ENCODE data around the gene FTL.

Gene FTL

DNA sequence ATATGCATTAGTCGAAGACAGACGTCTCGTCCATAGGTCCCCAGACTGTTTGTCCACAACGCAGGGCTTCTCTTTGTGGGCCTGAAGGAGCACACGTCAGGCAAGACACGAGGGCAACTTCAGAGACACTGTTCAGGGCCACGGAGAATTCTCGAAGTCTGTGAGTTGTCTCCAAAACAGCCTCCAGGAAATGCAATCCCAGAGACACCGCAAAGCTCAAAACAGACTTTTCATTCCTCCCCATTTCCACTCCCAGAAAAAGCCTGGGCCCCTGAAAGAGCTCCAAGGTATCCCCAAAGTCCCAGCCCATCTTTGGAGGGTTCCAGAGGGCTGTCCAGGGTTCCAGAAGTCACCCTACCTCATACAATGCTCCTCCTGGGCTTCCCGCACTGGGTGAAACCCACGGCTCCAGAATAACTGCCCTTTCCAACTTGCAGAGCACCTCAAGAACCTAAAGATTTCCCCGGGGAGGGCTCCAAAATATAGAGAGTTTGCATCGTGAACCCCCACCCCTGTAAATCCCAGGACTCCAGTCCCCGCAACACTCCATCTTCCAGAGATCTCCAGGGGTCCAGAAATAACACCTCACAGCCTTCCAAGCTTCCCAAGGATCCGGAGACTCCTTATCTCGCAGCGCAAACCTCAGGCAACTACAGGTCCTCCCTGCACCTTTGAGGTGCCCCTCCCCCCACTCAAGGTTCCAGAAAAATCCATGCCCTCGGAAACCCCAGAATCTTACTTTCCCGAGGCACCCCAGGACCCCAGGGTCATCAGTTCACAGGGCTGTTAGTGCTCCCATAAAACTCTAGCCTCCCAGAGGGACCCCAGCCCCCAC, 687 bp upstream of the FTL start:
- DNase-seq (ENCODE audit: insufficient read length, low spot score) (no peak), FAIRE-seq (no peak)

- FAIRE-seq (no peak), DNase-seq (ENCODE audit: insufficient read length, low spot score) (peak; percentile 44)
Measured at GRCh38 chr19:48965806-48966540, 864 bp downstream of the FTL start.

GRCh38 chr19:48966541-48967345, 1.6 kb downstream of the FTL start:
- FAIRE-seq (peak; percentile 60), DNase-seq (ENCODE audit: insufficient read length, low spot score) (no peak)

GRCh38 chr19:48967346-48968178, 2.5 kb downstream of the FTL start:
- FAIRE-seq (peak; percentile 64), DNase-seq (ENCODE audit: insufficient read length, low spot score) (no peak)

GRCh38 chr19:48968179-48968661, 3.1 kb downstream of the FTL start:
- FAIRE-seq (no peak), DNase-seq (ENCODE audit: insufficient read length, low spot score) (no peak)

GRCh38 chr19:48968813-48969218, 3.7 kb downstream of the FTL start:
- DNase-seq (ENCODE audit: insufficient read length, low spot score) (no peak), FAIRE-seq (no peak)

GRCh38 chr19:48969276-48970138, 4.4 kb downstream of the FTL start:
- FAIRE-seq (no peak), DNase-seq (ENCODE audit: insufficient read length, low spot score) (no peak)

GRCh38 chr19:48970139-48970766, 5.1 kb downstream of the FTL start:
- FAIRE-seq, result no peak
- DNase-seq (ENCODE audit: insufficient read length, low spot score), result no peak

GRCh38 chr19:48970923-48971395, 5.8 kb downstream of the FTL start:
- DNase-seq (ENCODE audit: insufficient read length, low spot score), result no peak
- FAIRE-seq, result peak; percentile 94

GRCh38 chr19:48975947-48976847, 11.1 kb downstream of the FTL start:
- FAIRE-seq (peak; percentile 65), DNase-seq (ENCODE audit: insufficient read length, low spot score) (no peak)

- FAIRE-seq (no peak), DNase-seq (ENCODE audit: insufficient read length, low spot score) (no peak)
Measured at GRCh38 chr19:48977061-48977460, 12.0 kb downstream of the FTL start.

GRCh38 chr19:48982280-48982679, 17.2 kb downstream of the FTL start:
- DNase-seq (ENCODE audit: insufficient read length, low spot score), result no peak
- no peak for FAIRE-seq

GRCh38 chr19:48985711-48986110, 20.6 kb downstream of the FTL start:
- DNase-seq (ENCODE audit: insufficient read length, low spot score) (no peak), FAIRE-seq (no peak)

DNA sequence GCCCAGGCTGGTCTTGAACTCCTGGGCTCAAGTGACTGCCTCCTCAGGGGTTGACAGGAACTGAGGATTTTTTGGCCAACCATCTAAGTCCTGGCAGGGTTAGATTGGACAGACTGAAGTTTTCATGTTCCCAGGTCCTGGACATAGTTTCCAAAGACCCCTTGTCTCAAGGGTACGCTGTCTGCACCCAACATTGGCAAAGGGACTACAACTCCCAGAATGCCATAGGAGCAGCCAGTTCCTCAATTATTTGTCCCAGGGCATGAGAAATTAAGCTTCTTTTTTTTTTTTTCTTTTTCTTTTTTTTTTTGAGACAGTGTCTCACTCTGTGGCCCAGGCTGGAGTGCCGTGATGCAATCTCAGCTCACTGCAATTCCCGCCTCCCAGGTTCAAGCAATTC, 21.1 kb downstream of the FTL start:
- no peak for DNase-seq (ENCODE audit: insufficient read length, low spot score)
- FAIRE-seq, result no peak

DNA sequence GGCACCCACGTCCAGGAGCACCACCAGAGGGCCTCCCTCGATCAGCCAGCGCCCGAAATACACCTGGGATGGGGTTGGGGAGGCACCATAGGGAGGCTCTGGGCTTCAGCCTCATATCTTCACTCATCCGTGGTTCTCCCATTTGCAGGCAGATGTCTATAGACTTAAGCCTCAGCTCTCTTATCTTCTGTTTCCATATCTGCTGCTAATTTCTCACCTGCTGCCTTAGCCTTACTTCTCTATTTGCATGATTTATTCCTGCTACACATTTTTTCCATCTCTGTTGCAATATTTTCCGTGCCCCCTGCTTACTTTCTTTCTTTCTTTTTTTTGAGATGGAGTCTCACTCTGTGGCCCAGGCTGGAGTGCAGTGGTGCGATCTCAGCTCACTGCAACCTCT, 22.2 kb downstream of the FTL start:
- no peak for FAIRE-seq
- DNase-seq (ENCODE audit: insufficient read length, low spot score), result no peak

GRCh38 chr19:48988286-48988685, 23.2 kb downstream of the FTL start:
- DNase-seq (ENCODE audit: insufficient read length, low spot score) (no peak), FAIRE-seq (no peak)

- no peak for FAIRE-seq
- DNase-seq (ENCODE audit: insufficient read length, low spot score), result no peak
Measured at GRCh38 chr19:48988860-48989259, 23.8 kb downstream of the FTL start.
